NOMO-1 treated with DMSO at 0.1 percent for 48 hours (cell line): ENCODE results near the gene POLR2L.

Experiments
- DNase-seq: peaks from one replicate; lab custom pipeline; 2025; ENCODE audit not compliant: unreplicated experiment; lab: John Stamatoyannopoulos, UW

POLR2L gene

GRCh38 chr11:869399-870126 lies 27.2 kb upstream of the POLR2L start:
- DNase-seq, result no peak

- no peak for DNase-seq
These were observed 26.5 kb upstream of the POLR2L start for GRCh38 chr11:868802-869201.

GRCh38 chr11:868394-868793 lies 26.1 kb upstream of the POLR2L start:
- no peak for DNase-seq

- no peak for DNase-seq
These were observed 25.6 kb upstream of the POLR2L start for GRCh38 chr11:867856-868358.

GRCh38 chr11:866481-866880 lies 24.2 kb upstream of the POLR2L start:
- DNase-seq, result no peak

- DNase-seq, result no peak
These were observed 23.4 kb upstream of the POLR2L start for GRCh38 chr11:865462-866430.

GRCh38 chr11:864898-865297 lies 22.6 kb upstream of the POLR2L start:
- DNase-seq, result no peak

GRCh38 chr11:863910-864827 lies 21.8 kb upstream of the POLR2L start:
- no peak for DNase-seq

GRCh38 chr11:863023-863909 lies 20.9 kb upstream of the POLR2L start:
- no peak for DNase-seq

- no peak for DNase-seq
These were observed 20.3 kb upstream of the POLR2L start for GRCh38 chr11:862696-863022.

GRCh38 chr11:862081-862661 lies 19.8 kb upstream of the POLR2L start:
- no peak for DNase-seq

- DNase-seq, result no peak
These were observed 18.8 kb upstream of the POLR2L start for GRCh38 chr11:861105-861479.

- no peak for DNase-seq
These were observed 18.1 kb upstream of the POLR2L start for GRCh38 chr11:860234-861104.

GRCh38 chr11:859394-860131 lies 17.2 kb upstream of the POLR2L start:
- no peak for DNase-seq

GRCh38 chr11:858762-859339 lies 16.5 kb upstream of the POLR2L start:
- no peak for DNase-seq

- DNase-seq, result no peak
These were observed 15.9 kb upstream of the POLR2L start for GRCh38 chr11:858053-858761.

- no peak for DNase-seq
These were observed 14.1 kb upstream of the POLR2L start for GRCh38 chr11:856397-856796.
